SK-N-SH treated with all-trans-retinoic acid at 6 μM for 48 hours (cell line): ENCODE data around the gene LAMA2.

ENCODE experiments used
- ATAC-seq: fragments of 200-7000 bp; cut with Tn5 transposase; 3 replicates; pipeline ENCODE4 v1.9.1; 2020; ENCODE audit warnings: mild to moderate bottlenecking, moderate library complexity
- ARNTL ChIP-seq: fragments of 450-650 bp; formaldehyde crosslinking; IDR thresholded peaks from 2 replicates; pipeline ENCODE4 v1.5.0; 2020; ENCODE audit warnings: low read depth, mild to moderate bottlenecking, moderate library complexity, borderline replicate concordance
- BACH2 ChIP-seq: fragments of 250-450 bp; sonication (Bioruptor Pico); IDR thresholded peaks from 2 replicates; pipeline ENCODE4 v1.9.0; 2021; ENCODE audit warnings: mild to moderate bottlenecking, borderline replicate concordance
- CSRNP3 ChIP-seq: fragments of 250-450 bp; sonication (Bioruptor Pico); IDR thresholded peaks from 2 replicates; pipeline ENCODE4 v1.5.1; 2021; ENCODE audit warnings: mild to moderate bottlenecking, moderate library complexity
- ESRRG ChIP-seq: fragments of 250-450 bp; sonication (Bioruptor Pico); IDR thresholded peaks from 2 replicates; pipeline ENCODE4 v1.6.1; 2021; ENCODE audit warnings: mild to moderate bottlenecking
- OSR1 ChIP-seq: fragments of 250-450 bp; sonication (Bioruptor Pico); IDR thresholded peaks from 2 replicates; pipeline ENCODE4 v1.8.0; 2022; ENCODE audit warnings: moderate library complexity, mild to moderate bottlenecking, inconsistent platforms
- SNAI2 ChIP-seq: fragments of 250-450 bp; sonication (Bioruptor Pico); IDR thresholded peaks from 2 replicates; pipeline ENCODE4 v1.5.0; 2020; ENCODE audit warnings: mild to moderate bottlenecking, moderate library complexity
- TCF4 ChIP-seq: fragments of 250-450 bp; sonication (Bioruptor Pico); IDR thresholded peaks from 2 replicates; pipeline ENCODE4 v1.8.0; 2021; ENCODE audit warnings: mild to moderate bottlenecking, moderate library complexity, borderline replicate concordance
- TOX ChIP-seq: fragments of 250-450 bp; sonication (Bioruptor Pico); IDR thresholded peaks from 2 replicates; pipeline ENCODE4 v1.8.0; 2021; ENCODE audit warnings: mild to moderate bottlenecking, moderate library complexity, borderline replicate concordance
- TSHZ2 ChIP-seq: fragments of 250-450 bp; sonication (Bioruptor Pico); IDR thresholded peaks from 2 replicates; pipeline ENCODE4 v1.5.0; 2020; ENCODE audit warnings: mild to moderate bottlenecking, moderate library complexity
- ZC3H10 ChIP-seq: fragments of 250-450 bp; sonication (Bioruptor Pico); IDR thresholded peaks from 2 replicates; pipeline ENCODE4 v1.5.1; 2021; ENCODE audit warnings: mild to moderate bottlenecking, moderate library complexity
- ZFP3 ChIP-seq: fragments of 250-450 bp; sonication (Bioruptor Pico); IDR thresholded peaks from 2 replicates; pipeline ENCODE4 v1.5.0; 2020; ENCODE audit warnings: mild to moderate bottlenecking, moderate library complexity
- ZFP30 ChIP-seq: fragments of 450-650 bp; formaldehyde crosslinking; IDR thresholded peaks from 2 replicates; pipeline ENCODE4 v1.5.0; 2022; ENCODE audit warnings: mild to moderate bottlenecking, moderate library complexity
- ZNF70 ChIP-seq: fragments of 450-650 bp; formaldehyde crosslinking; IDR thresholded peaks from 2 replicates; pipeline ENCODE4 v1.5.0; 2020; ENCODE audit warnings: mild to moderate bottlenecking, moderate library complexity
- ZNF8 ChIP-seq: fragments of 450-650 bp; formaldehyde crosslinking; IDR thresholded peaks from 2 replicates; pipeline ENCODE4 v1.5.0; 2020; ENCODE audit warnings: mild to moderate bottlenecking, moderate library complexity
- TF ChIP-seq, protein P1 (sequence below): fragments of 250-450 bp; sonication (Bioruptor Pico); IDR thresholded peaks from 2 replicates; pipeline ENCODE4 v1.5.1; 2020; ENCODE audit warnings: low read depth, mild to moderate bottlenecking, moderate library complexity
- TF ChIP-seq, protein P2 (sequence below): fragments of 250-450 bp; sonication (Bioruptor Pico); IDR thresholded peaks from 2 replicates; pipeline ENCODE4 v1.8.0; 2020; ENCODE audit warnings: mild to moderate bottlenecking, moderate library complexity, borderline replicate concordance

Gene LAMA2

GRCh38 chr6:129492260-129492659 is 609.3 kb downstream of the LAMA2 start:
- no peak for ATAC-seq
- TF ChIP-seq BACH2 (CRISPR knock-in tag) (no peak), TOX (CRISPR knock-in tag) (no peak), TSHZ2 (CRISPR knock-in tag) (no peak), ZFP30 (CRISPR knock-in tag) (no peak), ARNTL (CRISPR knock-in tag) (no peak), TCF4 (CRISPR knock-in tag) (no peak), ZFP3 (CRISPR knock-in tag) (no peak)
- TF ChIP-seq, protein P1, sequence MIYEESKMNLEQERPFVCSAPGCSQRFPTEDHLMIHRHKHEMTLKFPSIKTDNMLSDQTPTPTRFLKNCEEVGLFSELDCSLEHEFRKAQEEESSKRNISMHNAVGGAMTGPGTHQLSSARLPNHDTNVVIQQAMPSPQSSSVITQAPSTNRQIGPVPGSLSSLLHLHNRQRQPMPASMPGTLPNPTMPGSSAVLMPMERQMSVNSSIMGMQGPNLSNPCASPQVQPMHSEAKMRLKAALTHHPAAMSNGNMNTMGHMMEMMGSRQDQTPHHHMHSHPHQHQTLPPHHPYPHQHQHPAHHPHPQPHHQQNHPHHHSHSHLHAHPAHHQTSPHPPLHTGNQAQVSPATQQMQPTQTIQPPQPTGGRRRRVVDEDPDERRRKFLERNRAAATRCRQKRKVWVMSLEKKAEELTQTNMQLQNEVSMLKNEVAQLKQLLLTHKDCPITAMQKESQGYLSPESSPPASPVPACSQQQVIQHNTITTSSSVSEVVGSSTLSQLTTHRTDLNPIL = no peak
- TF ChIP-seq, protein P2, sequence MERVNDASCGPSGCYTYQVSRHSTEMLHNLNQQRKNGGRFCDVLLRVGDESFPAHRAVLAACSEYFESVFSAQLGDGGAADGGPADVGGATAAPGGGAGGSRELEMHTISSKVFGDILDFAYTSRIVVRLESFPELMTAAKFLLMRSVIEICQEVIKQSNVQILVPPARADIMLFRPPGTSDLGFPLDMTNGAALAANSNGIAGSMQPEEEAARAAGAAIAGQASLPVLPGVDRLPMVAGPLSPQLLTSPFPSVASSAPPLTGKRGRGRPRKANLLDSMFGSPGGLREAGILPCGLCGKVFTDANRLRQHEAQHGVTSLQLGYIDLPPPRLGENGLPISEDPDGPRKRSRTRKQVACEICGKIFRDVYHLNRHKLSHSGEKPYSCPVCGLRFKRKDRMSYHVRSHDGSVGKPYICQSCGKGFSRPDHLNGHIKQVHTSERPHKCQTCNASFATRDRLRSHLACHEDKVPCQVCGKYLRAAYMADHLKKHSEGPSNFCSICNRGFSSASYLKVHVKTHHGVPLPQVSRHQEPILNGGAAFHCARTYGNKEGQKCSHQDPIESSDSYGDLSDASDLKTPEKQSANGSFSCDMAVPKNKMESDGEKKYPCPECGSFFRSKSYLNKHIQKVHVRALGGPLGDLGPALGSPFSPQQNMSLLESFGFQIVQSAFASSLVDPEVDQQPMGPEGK (CRISPR knock-in tag) = no peak
- TF ChIP-seq, all 23 proteins: peak for 0

- ATAC-seq = no peak
- TF ChIP-seq ZFP30 (CRISPR knock-in tag) = no peak
Observed at GRCh38 chr6:129493354-129493902, 610.5 kb downstream of the LAMA2 start.

DNA sequence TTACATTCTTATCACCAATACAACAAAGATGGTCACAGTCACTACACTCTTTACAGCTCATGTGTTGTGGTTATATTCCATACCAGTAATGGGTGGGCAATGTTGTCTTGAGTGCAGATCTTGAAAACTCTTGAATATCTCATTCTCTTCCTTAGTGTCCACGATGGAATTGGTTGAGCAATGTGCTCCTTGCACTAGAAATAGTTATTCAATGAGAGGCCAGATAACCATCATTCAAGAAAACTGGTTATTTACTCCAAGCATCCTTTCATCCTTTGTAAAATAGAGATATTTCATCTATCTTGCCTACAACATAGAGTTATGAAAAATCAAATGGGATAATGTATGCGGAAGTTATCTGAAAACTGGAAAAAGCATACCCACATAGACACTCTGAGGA is 611.2 kb downstream of the LAMA2 start:
- ATAC-seq = no peak
- TF ChIP-seq ZNF8 (no peak), CSRNP3 (CRISPR knock-in tag) (no peak), TOX (CRISPR knock-in tag) (no peak), TSHZ2 (CRISPR knock-in tag) (no peak), ZC3H10 (CRISPR knock-in tag) (no peak), BACH2 (CRISPR knock-in tag) (no peak), OSR1 (no peak), ZNF70 (CRISPR knock-in tag) (no peak), ESRRG (CRISPR knock-in tag) (no peak), TCF4 (CRISPR knock-in tag) (no peak), SNAI2 (CRISPR knock-in tag) (no peak)
- TF ChIP-seq, protein P1 = no peak
